Upper lobe of left lung (tissue), 4 donors: ENCODE data around the gene PRKG1.

Experiments
- CTCF ChIP-seq, 6 experiments: fragments of 450-650 bp in 4 of 6; fragments of 200-600 bp in 2 of 6; sonication (generic) in 2 of 6; IDR thresholded peaks; one replicate each; pipeline ENCODE4 v1.5.1; 2016 to 2019; ENCODE audit warnings: antibody characterized with exemption in 6 of 6
- POLR2AphosphoS5 ChIP-seq, 2 donors: sonication (generic); formaldehyde crosslinking; IDR thresholded peaks; one replicate each; pipeline ENCODE4 v1.5.1; 2017; ENCODE audit warnings: antibody characterized with exemption in 2 of 2

GRCh38 chr10:51255381-51255780 lies 181.1 kb downstream of the PRKG1 start:
- TF ChIP-seq CTCF (IDR thresholded peaks at IDR 0.05) = no peak
- TF ChIP-seq POLR2AphosphoS5 (IDR thresholded peaks at IDR 0.05) = no peak
